Activated T-cell treated with anti-CD3 and anti-CD28 coated beads, Interleukin-2, amount 50 U/mL, for 72 hours (primary cell): ENCODE data around the gene DEPP1. TPM values are rescaled to one million over a fixed set of nuclear protein-coding genes. Genes with fewer than 3 reads are reported as not detected.

ENCODE experiments used
- ATAC-seq, 2 donors: fragments of 150-1000 bp; cut with Tn5 transposase; replicated peaks in 1 of 2; 2 replicates each; pipeline ENCODE4 v1.10.0; 2021; ENCODE audit warnings: moderate library complexity in 2 of 2, mild to moderate bottlenecking in 1 of 2
- DNase-seq, 2 donors: peaks; one replicate each; pipeline ENCODE4 v3.0.0; 2021 to 2022; ENCODE audit warnings: mixed read lengths in 1 of 2
- H3K27ac Mint-ChIP-seq: one replicate; pipeline ENCODE4 v1.8.0; 2022; ENCODE audit warnings: mild to moderate bottlenecking, moderate library complexity, mixed read lengths
- H3K27me3 Mint-ChIP-seq: one replicate; pipeline ENCODE4 v1.8.0; 2022; ENCODE audit warnings: low read depth, mixed read lengths
- H3K36me3 Mint-ChIP-seq, 2 donors: one replicate each; pipeline ENCODE4 v1.8.0; 2022; ENCODE audit warnings: mixed read lengths in 2 of 2, mild to moderate bottlenecking in 1 of 2; ENCODE audit not compliant: insufficient read depth in 2 of 2
- H3K4me1 Mint-ChIP-seq: one replicate; pipeline ENCODE4 v1.8.0; 2022; ENCODE audit warnings: low read depth, mixed read lengths
- H3K4me3 Mint-ChIP-seq, 2 donors: one replicate each; pipeline ENCODE4 v1.8.0; 2022; ENCODE audit warnings: mild to moderate bottlenecking in 2 of 2, mixed read lengths in 2 of 2, moderate library complexity in 2 of 2
- H3K9me3 Mint-ChIP-seq, 2 donors: one replicate each; pipeline ENCODE4 v1.8.0; 2022; ENCODE audit warnings: mixed read lengths in 2 of 2
- total RNA-seq, 2 donors: library from RNA; stranded (reverse); gene quantifications; one replicate each; pipeline ENCODE4 v1.2.3, GENCODE V29; 2022

DEPP1 gene
- total RNA-seq, 2 donors from 2014 or later = 0.23 to 1.4 TPM

DNA sequence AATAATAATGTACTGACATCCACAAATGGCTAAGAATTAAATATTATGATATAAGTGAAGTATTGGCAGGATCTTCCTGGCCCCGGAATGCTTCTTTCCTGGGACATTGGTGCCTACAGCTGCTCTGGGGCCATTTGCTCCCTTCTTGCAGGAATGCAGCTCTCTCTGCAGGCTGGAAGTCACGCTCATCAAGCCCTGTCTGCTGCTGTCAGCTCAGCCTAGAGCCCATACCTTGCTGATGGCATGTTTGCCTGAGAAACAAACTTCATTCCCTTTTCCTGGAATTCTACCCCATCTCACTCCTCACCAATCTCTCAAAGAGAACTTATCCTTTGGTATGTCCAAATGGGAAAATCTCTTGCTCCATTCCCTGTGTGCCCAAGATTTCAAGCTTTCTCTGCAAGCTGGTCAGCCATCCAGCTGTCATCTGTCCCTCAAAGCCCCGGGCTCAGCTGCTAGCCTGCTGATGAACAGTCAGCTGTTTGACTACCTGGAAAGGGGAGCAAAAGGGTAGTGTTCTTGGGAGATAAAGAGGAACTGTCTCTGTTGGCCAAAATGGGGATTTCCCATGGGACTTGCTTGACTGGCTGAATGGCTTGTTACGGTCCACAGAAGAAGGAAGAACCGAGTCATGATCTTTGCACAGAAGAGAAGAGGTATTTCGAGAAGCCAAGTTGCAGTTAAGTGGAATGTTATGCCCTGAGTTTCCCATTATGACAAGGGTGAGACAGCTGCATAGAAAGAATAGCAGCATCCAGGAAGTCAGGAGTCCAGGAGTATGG is 31.0 kb downstream of the DEPP1 start:
- Mint-ChIP-seq H3K9me3 (peaks cover 7 to 15% of the 10 kb centered on the region in 2 donors), H3K27ac (no peak overlapping the region)
- DNase-seq = no peak

DNA sequence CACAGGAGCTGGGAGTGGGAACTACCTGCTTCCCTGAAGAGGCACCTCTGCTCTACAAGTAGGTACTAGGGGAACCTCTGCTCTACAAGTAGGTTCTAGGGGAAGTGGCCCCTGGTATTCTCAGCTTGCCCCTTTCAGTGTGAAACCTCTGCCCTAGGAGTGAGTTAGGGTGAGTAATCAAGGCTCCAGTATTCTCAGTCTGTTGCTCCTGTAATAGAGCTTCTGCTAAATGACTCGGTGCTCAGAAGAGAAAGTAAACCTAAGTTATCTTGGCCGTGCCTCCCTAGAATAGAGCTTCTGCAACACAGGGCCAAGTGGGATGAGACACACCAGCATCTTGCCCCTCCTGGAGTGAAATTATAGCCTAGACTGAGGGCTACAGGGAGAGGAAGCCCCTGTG is 32.4 kb downstream of the DEPP1 start:
- H3K4me1 Mint-ChIP-seq = peaks cover 6% of the 10 kb centered on the region
- DNase-seq (no peak), ATAC-seq (peak; percentile 47 to 73)
- no peak overlapping the region for H3K27ac Mint-ChIP-seq
- H3K4me3 Mint-ChIP-seq = peak overlapping the region in 1 of 2 donors; percentile 22
- peaks cover 10 to 12% of the 10 kb centered on the region in 2 donors for H3K36me3 Mint-ChIP-seq
- H3K9me3 Mint-ChIP-seq = peaks cover 7 to 16% of the 10 kb centered on the region in 2 donors
- H3K27me3 Mint-ChIP-seq = peaks cover 13% of the 10 kb centered on the region

More for the DNA sequence above, 31.0 kb downstream of the DEPP1 start:
- no peak for ATAC-seq
- Mint-ChIP-seq H3K27me3 (peaks cover 12% of the 10 kb centered on the region), H3K36me3 (peaks cover 10 to 12% of the 10 kb centered on the region in 2 donors), H3K4me1 (peaks cover 6% of the 10 kb centered on the region), H3K4me3 (no peak overlapping the region)

DNA sequence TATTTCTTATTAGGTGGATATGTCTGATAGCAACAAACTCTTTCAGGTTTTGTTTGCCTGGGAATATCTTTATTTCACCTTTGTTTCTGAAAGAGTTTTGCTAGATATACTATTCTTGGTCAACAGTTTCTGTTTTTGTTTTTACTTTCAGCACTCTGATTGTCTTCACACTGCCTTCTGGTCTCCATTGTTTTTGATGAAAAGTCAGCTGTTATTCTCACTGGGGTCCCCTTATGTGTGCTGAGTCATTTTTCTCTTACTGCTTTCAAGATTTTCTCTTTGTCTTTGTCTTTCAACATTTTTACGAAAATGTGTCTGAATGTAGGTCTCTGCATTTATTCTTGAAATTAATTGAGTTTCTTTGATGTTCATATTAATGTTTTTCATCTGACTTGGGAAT is 34.3 kb downstream of the DEPP1 start:
- Mint-ChIP-seq H3K36me3 (peaks cover 10 to 12% of the 10 kb centered on the region in 2 donors), H3K27me3 (peaks cover 13% of the 10 kb centered on the region), H3K27ac (no peak overlapping the region), H3K9me3 (peaks cover 7 to 16% of the 10 kb centered on the region in 2 donors), H3K4me1 (peaks cover 6% of the 10 kb centered on the region), H3K4me3 (no peak overlapping the region)
- ATAC-seq (no peak), DNase-seq (no peak)

GRCh38 chr10:44939691-44940401 is 38.8 kb downstream of the DEPP1 start:
- Mint-ChIP-seq H3K27me3 (peaks cover 13% of the 10 kb centered on the region), H3K4me1 (peaks cover 6% of the 10 kb centered on the region), H3K27ac (no peak overlapping the region), H3K4me3 (no peak overlapping the region), H3K9me3 (peaks cover 5 to 14% of the 10 kb centered on the region in 2 donors), H3K36me3 (peaks cover 5 to 8% of the 10 kb centered on the region in 2 donors)
- ATAC-seq (no peak), DNase-seq (no peak)

- H3K27ac Mint-ChIP-seq = no peak overlapping the region
- no peaks in the 10 kb centered on the region for H3K36me3 Mint-ChIP-seq
- peaks cover 6% of the 10 kb centered on the region for H3K4me1 Mint-ChIP-seq
- H3K27me3 Mint-ChIP-seq = peaks cover 9% of the 10 kb centered on the region
- H3K9me3 Mint-ChIP-seq = peaks cover 0 to 6% of the 10 kb centered on the region in 2 donors
- DNase-seq = no peak
- no peak overlapping the region for H3K4me3 Mint-ChIP-seq
- no peak for ATAC-seq
Measured at GRCh38 chr10:44938956-44939355, 39.7 kb downstream of the DEPP1 start.

DNA sequence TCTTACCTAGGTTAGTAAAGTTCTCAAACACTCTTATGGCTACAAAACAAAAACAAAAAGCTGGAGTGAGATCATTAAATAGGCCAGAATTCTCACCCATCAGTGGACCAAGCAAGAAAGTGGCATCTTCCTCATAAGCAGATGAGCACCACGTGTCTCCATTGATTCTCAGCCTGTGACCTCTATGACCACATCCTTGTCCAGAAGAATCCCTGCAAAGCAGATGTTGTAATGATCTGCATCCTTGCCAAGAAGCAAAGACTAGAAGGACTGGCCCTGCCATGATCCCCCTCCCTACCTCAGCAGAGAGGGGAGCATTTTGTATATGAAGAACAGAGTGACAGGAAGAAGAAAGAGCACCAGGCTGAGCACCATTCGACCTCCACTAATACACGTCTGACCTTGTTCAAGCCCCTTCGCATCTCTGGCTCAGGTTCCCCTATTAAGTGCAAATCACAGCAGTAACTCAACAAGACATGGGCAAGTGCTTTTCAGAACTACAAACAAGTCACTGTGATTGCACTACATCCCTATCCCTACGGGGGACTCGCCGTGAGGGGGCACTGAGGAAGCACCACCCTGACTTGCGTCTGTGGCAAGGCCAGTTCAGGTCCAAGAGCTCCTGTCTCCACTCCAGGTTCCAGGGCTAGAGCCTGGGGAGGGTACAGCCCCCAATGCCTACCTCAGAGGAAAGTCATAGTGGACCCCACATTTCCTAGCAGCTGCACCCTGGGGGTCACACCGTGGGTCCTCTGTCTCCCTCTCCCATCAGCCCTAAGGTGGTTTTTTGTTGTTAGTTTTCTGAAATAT is 41.2 kb downstream of the DEPP1 start:
- ATAC-seq (no peak), DNase-seq (no peak)
- H3K4me1 Mint-ChIP-seq = peaks cover 6% of the 10 kb centered on the region
- H3K4me3 Mint-ChIP-seq = no peak overlapping the region
- no peaks in the 10 kb centered on the region for H3K36me3 Mint-ChIP-seq
- H3K9me3 Mint-ChIP-seq = peaks cover 0 to 1% of the 10 kb centered on the region in 2 donors
- H3K27me3 Mint-ChIP-seq = no peaks in the 10 kb centered on the region
- H3K27ac Mint-ChIP-seq = no peak overlapping the region

GRCh38 chr10:44936314-44936975 is 42.2 kb downstream of the DEPP1 start:
- ATAC-seq (no peak), DNase-seq (no peak)
- Mint-ChIP-seq H3K4me1 (peaks cover 6% of the 10 kb centered on the region), H3K9me3 (peaks cover 0 to 1% of the 10 kb centered on the region in 2 donors), H3K4me3 (no peak overlapping the region), H3K36me3 (no peaks in the 10 kb centered on the region), H3K27me3 (no peaks in the 10 kb centered on the region), H3K27ac (no peak overlapping the region)

- DNase-seq (no peak), ATAC-seq (no peak)
- H3K27ac Mint-ChIP-seq = no peak overlapping the region
- no peaks in the 10 kb centered on the region for H3K36me3 Mint-ChIP-seq
- peaks cover 0 to 1% of the 10 kb centered on the region in 2 donors for H3K9me3 Mint-ChIP-seq
- H3K4me3 Mint-ChIP-seq = no peak overlapping the region
- H3K27me3 Mint-ChIP-seq = no peaks in the 10 kb centered on the region
- peaks cover 6% of the 10 kb centered on the region for H3K4me1 Mint-ChIP-seq
Measured at GRCh38 chr10:44935966-44936295, 42.7 kb downstream of the DEPP1 start.

DNA sequence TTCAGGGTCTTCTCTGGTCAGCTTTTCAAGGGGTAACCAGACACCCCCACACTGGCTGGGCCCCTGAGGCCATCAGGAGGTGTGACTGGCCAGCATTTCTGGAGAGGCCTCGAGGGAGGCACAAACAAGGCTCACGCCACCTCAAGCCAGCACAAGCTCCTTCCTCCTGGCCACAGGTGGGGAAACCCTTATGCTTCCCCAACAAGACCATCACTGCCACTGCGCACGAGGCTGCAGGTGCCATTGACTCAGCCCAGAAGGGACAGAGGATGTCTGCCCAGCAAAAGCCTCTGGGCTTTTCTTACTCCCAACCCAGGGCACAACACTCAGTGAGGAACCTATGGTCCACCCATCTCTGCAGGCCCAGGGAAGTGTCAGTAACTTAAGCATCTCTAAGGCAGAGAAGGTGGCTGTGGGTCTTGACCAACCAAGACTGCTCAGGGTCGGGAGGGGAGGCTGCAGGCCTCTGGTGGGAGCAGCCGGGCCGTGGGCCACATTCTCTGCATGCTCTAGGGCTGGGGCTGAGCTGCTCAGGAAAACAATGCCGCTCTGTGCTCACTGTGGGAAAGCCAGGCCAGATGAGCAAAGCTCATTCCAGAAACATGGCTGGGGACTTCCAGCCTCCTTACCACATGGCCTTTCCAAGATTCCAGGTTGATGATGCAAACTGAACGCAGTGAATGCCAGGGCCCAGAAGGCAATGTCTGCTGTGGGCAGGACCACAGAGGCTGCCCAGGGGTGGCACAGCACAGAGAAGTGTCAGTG is 43.2 kb downstream of the DEPP1 start:
- Mint-ChIP-seq H3K4me3 (no peak overlapping the region), H3K27ac (no peak overlapping the region), H3K9me3 (peaks cover 0 to 1% of the 10 kb centered on the region in 2 donors), H3K27me3 (no peaks in the 10 kb centered on the region), H3K4me1 (peaks cover 6% of the 10 kb centered on the region), H3K36me3 (no peaks in the 10 kb centered on the region)
- ATAC-seq (no peak), DNase-seq (no peak)

DNA sequence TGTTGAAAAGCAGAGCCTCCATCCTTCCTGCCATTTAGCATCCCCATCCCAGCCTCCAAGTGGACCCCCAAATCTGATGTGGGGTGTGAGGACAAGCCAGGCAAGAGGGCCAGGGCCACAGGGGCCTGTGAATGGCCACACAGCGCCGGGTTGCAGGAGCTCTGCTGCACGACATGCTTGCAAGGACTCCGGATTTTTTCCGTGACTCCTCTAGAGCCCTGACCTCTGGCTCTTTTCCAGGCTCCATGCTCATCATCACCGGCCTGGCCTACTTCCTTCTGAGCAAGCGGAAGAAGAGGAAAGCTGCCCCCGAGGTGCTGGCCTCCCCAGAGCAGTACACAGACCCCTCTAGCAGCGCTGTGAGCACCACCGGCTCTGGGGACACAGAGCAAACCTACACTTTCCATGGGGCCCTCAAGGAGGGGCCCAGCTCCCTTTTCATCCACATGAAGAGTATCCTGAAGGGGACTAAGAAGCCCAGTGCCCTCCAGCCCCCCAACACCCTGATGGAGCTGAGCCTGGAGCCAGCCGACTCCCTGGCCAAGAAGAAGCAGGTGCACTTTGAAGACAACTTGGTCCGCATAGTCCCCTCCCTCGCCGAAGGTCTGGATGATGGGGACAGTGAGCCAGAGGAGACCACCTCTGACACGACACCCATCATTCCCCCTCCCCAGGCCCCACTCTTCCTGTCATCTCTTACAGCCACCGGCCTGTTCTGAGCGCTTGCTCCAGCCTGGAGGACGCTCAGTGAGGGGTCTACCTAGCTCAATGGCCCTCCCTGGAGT is 44.0 kb downstream of the DEPP1 start:
- peaks cover 6% of the 10 kb centered on the region for H3K4me1 Mint-ChIP-seq
- no peak overlapping the region for H3K4me3 Mint-ChIP-seq
- no peaks in the 10 kb centered on the region for H3K36me3 Mint-ChIP-seq
- H3K9me3 Mint-ChIP-seq = peaks cover 0 to 1% of the 10 kb centered on the region in 2 donors
- no peak for DNase-seq
- no peak overlapping the region for H3K27ac Mint-ChIP-seq
- no peak for ATAC-seq
- no peaks in the 10 kb centered on the region for H3K27me3 Mint-ChIP-seq

- DNase-seq = no peak
- no peak for ATAC-seq
- Mint-ChIP-seq H3K4me1 (peaks cover 6% of the 10 kb centered on the region), H3K27me3 (no peaks in the 10 kb centered on the region), H3K36me3 (no peaks in the 10 kb centered on the region), H3K27ac (no peak overlapping the region), H3K4me3 (no peak overlapping the region), H3K9me3 (no peaks in the 10 kb centered on the region)
Measured at GRCh38 chr10:44933451-44934321, 44.9 kb downstream of the DEPP1 start.
